Choroid plexus epithelial cell (primary cell): ENCODE results near the gene NEU1.
A peak's percentile ranks its signal among the peaks of the same experiment; 100 is the strongest.

Experiments used
- DNase-seq: peaks from one replicate; pipeline ENCODE4 v3.0.0-alpha.2; 2010; ENCODE audit warnings: low read depth
- H3K4me3 ChIP-seq: 2 replicates; pipeline ENCODE4 v1.5.1; 2011; ENCODE audit warnings: low read depth, mild to moderate bottlenecking, control low read depth, low read length, moderate library complexity
- TF ChIP-seq, protein P1 (sequence below): conservative IDR thresholded peaks from 2 replicates; pipeline ENCODE4 v1.5.1; 2011; ENCODE audit warnings: low read depth, mild to moderate bottlenecking, control low read depth, inconsistent platforms, low read length, moderate library complexity

Gene NEU1

DNA sequence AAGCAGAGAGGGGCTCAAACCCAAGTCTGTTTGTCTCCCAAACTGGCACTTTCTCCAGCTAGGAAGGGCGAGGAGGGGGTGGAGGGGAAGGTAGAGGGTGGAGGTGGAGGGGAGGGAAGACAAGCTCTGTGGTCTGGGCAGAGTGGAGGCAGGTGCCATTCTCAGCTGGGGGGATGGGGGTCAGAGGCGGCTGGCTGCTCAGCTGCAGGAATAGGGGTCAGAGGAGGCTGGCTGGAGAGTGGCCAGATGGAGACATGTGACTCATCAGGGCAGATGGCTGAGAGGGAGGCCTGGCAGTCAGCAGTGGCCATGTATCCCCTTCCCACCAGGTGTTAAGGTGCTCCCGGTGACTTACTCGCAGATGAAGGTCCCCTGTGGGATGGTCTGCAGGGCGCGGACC lies 19.7 kb upstream of the NEU1 start:
- DNase-seq = peak; percentile 53
- TF ChIP-seq, protein P1, sequence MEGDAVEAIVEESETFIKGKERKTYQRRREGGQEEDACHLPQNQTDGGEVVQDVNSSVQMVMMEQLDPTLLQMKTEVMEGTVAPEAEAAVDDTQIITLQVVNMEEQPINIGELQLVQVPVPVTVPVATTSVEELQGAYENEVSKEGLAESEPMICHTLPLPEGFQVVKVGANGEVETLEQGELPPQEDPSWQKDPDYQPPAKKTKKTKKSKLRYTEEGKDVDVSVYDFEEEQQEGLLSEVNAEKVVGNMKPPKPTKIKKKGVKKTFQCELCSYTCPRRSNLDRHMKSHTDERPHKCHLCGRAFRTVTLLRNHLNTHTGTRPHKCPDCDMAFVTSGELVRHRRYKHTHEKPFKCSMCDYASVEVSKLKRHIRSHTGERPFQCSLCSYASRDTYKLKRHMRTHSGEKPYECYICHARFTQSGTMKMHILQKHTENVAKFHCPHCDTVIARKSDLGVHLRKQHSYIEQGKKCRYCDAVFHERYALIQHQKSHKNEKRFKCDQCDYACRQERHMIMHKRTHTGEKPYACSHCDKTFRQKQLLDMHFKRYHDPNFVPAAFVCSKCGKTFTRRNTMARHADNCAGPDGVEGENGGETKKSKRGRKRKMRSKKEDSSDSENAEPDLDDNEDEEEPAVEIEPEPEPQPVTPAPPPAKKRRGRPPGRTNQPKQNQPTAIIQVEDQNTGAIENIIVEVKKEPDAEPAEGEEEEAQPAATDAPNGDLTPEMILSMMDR = no peak
- H3K4me3 ChIP-seq = no peak overlapping the region

DNA sequence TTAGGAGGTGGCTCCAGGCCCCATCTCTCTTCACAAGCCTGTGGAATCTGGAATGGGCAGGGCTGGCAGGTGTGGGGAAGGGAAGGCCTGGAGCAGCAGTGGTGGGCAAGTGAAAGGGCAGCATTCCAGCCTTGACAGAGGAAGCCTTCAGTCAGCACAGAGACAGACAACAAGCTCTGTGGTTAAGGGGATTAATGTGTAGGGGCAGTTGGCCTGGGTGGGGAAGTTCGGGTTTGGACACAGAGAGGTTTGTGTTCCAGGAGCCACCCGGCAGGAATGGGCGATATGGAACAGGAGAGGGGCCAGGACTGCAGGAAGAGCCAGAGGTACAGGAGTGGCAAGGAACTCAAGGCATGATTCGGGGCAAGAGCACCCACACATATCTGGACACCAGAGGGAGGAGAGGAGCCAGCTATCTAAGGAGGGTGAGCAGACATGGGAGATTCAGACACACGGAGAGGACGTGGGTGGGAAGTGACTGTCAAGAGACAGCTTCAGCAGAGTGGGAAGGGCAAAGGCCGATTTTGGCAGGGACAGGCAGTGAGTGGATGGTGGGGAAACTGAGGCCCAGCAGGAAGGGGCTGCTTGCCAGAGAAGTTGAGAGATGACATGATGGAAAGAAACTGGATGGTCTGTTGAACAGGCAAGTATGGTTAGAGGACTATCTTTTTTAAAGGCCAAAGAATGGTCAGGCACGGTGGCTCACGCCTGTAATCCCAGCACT lies 18.7 kb upstream of the NEU1 start:
- TF ChIP-seq, protein P1 = no peak
- H3K4me3 ChIP-seq = no peak overlapping the region
- no peak for DNase-seq

GRCh38 chr6:31880616-31881015 lies 18.0 kb upstream of the NEU1 start:
- TF ChIP-seq, protein P1 = no peak
- DNase-seq = no peak
- no peak overlapping the region for H3K4me3 ChIP-seq

GRCh38 chr6:31879901-31880300 lies 17.3 kb upstream of the NEU1 start:
- TF ChIP-seq, protein P1 = no peak
- no peak overlapping the region for H3K4me3 ChIP-seq
- no peak for DNase-seq

GRCh38 chr6:31879143-31879542 lies 16.5 kb upstream of the NEU1 start:
- DNase-seq = no peak
- H3K4me3 ChIP-seq = no peak overlapping the region
- TF ChIP-seq, protein P1 = no peak

- no peak for DNase-seq
- TF ChIP-seq, protein P1 = no peak
Observed at GRCh38 chr6:31878726-31879125, 16.1 kb upstream of the NEU1 start, which contains the start of gene SLC44A4. Gene SLC44A4, minus strand, starts transcription at chr6:31878997. Its CDS starts 17 bp downstream, at chr6:31878980.

GRCh38 chr6:31878222-31878621 lies 15.6 kb upstream of the NEU1 start:
- H3K4me3 ChIP-seq = no peak overlapping the region
- no peak for DNase-seq
- TF ChIP-seq, protein P1 = no peak

More at GRCh38 chr6:31878726-31879125, 16.1 kb upstream of the NEU1 start, which contains the start of gene SLC44A4:
- no peak within 1 kb of the TSS for H3K4me3 ChIP-seq
